Endothelial cell of umbilical vein (primary cell): ENCODE data around the gene PIP4K2B. TPM values are rescaled to one million over a fixed set of nuclear protein-coding genes. Genes with fewer than 3 reads are reported as not detected.

ENCODE experiments used
- BruUV-seq: library from RNA; stranded (reverse); fragments of 400-500 nt; replicated peaks from 2 replicates; lab custom pipeline; 2021; lab: Mats Ljungman, UMichigan
- CTCF ChIA-PET: fragments of 300-600, 350-600 bp; sonication (Branson Sonifier 250); formaldehyde crosslinking; loops from one replicate; lab custom pipeline; 2021; ENCODE audit warnings: antibody characterized with exemption, inconsistent platforms; lab: Charles Lee
- POLR2A ChIA-PET: fragments of 300-600, 350-600 bp; sonication (Branson Sonifier 250); formaldehyde crosslinking; loops from one replicate; lab custom pipeline; 2021; ENCODE audit warnings: antibody characterized with exemption, inconsistent platforms; lab: Charles Lee
- DNase-seq: peaks from one replicate; pipeline ENCODE4 v3.0.0-alpha.2; 2011; ENCODE audit warnings: low read depth, low spot score
- FAIRE-seq: peaks from 2 replicates; lab custom pipeline; 2011; peaks lifted over from hg19 to GRCh38; lab: Jason Lieb, UNC
- H2AFZ ChIP-seq: 2 replicates; pipeline ENCODE4 v1.6.0; 2012; ENCODE audit warnings: low read depth, low read length, control low read depth, inconsistent platforms
- H3K27ac ChIP-seq: 2 replicates; pipeline ENCODE4 v1.5.1; 2011; ENCODE audit warnings: low read depth, mild to moderate bottlenecking, control low read depth, low read length, moderate library complexity; ENCODE audit not compliant: insufficient read depth
- H3K27me3 ChIP-seq, 2 experiments: 2 replicates each; pipeline versions ENCODE4 v1.6.0 to v1.6.1; 2011; ENCODE audit warnings: low read length in 2 of 2, mixed read lengths in 1 of 2; ENCODE audit not compliant: control insufficient read depth in 2 of 2, insufficient read depth in 2 of 2
- H3K36me3 ChIP-seq, 2 experiments: 2 replicates in 1 of 2; 3 replicates in 1 of 2; pipeline ENCODE4 v1.5.1; 2011; ENCODE audit warnings: low read length in 2 of 2, mild to moderate bottlenecking in 1 of 2, moderate library complexity in 1 of 2; ENCODE audit not compliant: control insufficient read depth in 2 of 2, insufficient read depth in 2 of 2; ENCODE audit errors: extremely low read depth in 1 of 2
- H3K4me1 ChIP-seq: 3 replicates; pipeline ENCODE4 v1.5.1; 2011; ENCODE audit warnings: mild to moderate bottlenecking, low read length; ENCODE audit not compliant: control insufficient read depth, insufficient read depth; ENCODE audit errors: extremely low read depth
- H3K4me2 ChIP-seq: 2 replicates; pipeline ENCODE4 v1.6.1; 2011; ENCODE audit warnings: low read length, control low read depth, mixed read lengths; ENCODE audit not compliant: insufficient read depth
- H3K4me3 ChIP-seq, 3 experiments: fragments of 200-600 bp in 1 of 3; sonication (generic), shearing (Covaris generic) in 1 of 3; replicated peaks in 1 of 3; 2 replicates each; pipeline ENCODE4 v1.5.1; 2011 to 2016; ENCODE audit warnings: control low read depth in 3 of 3, low read length in 3 of 3, mild to moderate bottlenecking in 2 of 3, inconsistent platforms in 1 of 3, low read depth in 1 of 3, moderate library complexity in 1 of 3; ENCODE audit not compliant: insufficient read depth in 1 of 3
- H3K79me2 ChIP-seq: 2 replicates; pipeline ENCODE4 v1.6.0; 2012; ENCODE audit warnings: low read length, inconsistent platforms; ENCODE audit not compliant: control insufficient read depth, insufficient read depth
- H3K9ac ChIP-seq: replicated peaks from 2 replicates; pipeline ENCODE3; 2011; ENCODE audit warnings: low read length, control low read depth; ENCODE audit not compliant: insufficient read depth; ENCODE audit errors: extremely low read depth
- H3K9me1 ChIP-seq: replicated peaks from 3 replicates; pipeline ENCODE4 v1.6.0; 2011; ENCODE audit warnings: mild to moderate bottlenecking, low read length; ENCODE audit not compliant: control insufficient read depth, insufficient read depth; ENCODE audit errors: extremely low read depth
- H3K9me3 ChIP-seq: replicated peaks from 2 replicates; pipeline ENCODE4 v1.5.1; 2012; ENCODE audit warnings: low read length, inconsistent platforms; ENCODE audit not compliant: control insufficient read depth, insufficient read depth
- H4K20me1 ChIP-seq: replicated peaks from 2 replicates; pipeline ENCODE3; 2011; ENCODE audit warnings: mild to moderate bottlenecking, low read length; ENCODE audit not compliant: control insufficient read depth, insufficient read depth; ENCODE audit errors: extremely low read depth
- CTCF ChIP-seq, 2 donors: IDR thresholded peaks; 1 replicate in 1 of 2; 2 replicates in 1 of 2; pipeline ENCODE4 v1.5.1; 2011; ENCODE audit warnings: low read length in 2 of 2, mild to moderate bottlenecking in 2 of 2, moderate library complexity in 2 of 2, control low read depth in 1 of 2, inconsistent platforms in 1 of 2, low read depth in 1 of 2; ENCODE audit not compliant: insufficient read depth in 1 of 2; ENCODE audit errors: extremely low read depth in 1 of 2
- POLR2A ChIP-seq: IDR thresholded peaks from 2 replicates; pipeline ENCODE4 v1.6.1; 2012; ENCODE audit warnings: low read depth, mild to moderate bottlenecking, control low read depth, low read length
- POLR2AphosphoS5 ChIP-seq: IDR thresholded peaks from 2 replicates; pipeline ENCODE4 v1.6.1; 2012; ENCODE audit warnings: low read depth, mild to moderate bottlenecking, control low read depth, low read length, moderate library complexity; ENCODE audit not compliant: insufficient read depth
- dilution Hi-C: fragments of 300-500 bp; cut with MboI; formaldehyde crosslinking; loops from one replicate; pipeline ENCODE4 v1.15.0; 2019; ENCODE audit warnings: low sequenced_read_pairs; ENCODE audit not compliant: extremely low pct_ligation_motif_present
- intact Hi-C: fragments of 100-400 bp; cut with micrococcal nuclease; formaldehyde crosslinking; loops from one replicate; pipeline ENCODE4 v1.10.0; 2022
- polyA plus RNA-seq, 4 experiments: library from polyadenylated mRNA; depleted of rRNA in 3 of 4; stranded (reverse) in 3 of 4; unstranded in 1 of 4; fragments of >200 nt; gene quantifications; 2 replicates each; pipeline versions ENCODE4 v1.2.1 to v1.2.3, GENCODE V29; 2011 to 2012; ENCODE audit warnings: missing spikeins in 1 of 4
- total RNA-seq: library from RNA; stranded (reverse); gene quantifications from 2 replicates; pipeline ENCODE4 v1.2.3, GENCODE V29; 2021

PIP4K2B gene
- total and polyA plus RNA-seq, 2 donors (not counting 3 experiments of a cell fraction or from before 2014, with no cell fraction given): 23.1 to 48.8 TPM

- Histone ChIP-seq H3K27me3 (no peaks in the 10 kb centered on the region), H3K36me3 (peaks cover 0 to 23% of the 10 kb centered on the region in 2 experiments), H3K4me3 (no peak overlapping the region), H3K9me1 (no peaks in the 10 kb centered on the region), H2AFZ (no peak overlapping the region), H3K4me1 (peaks cover 26% of the 10 kb centered on the region), H3K9ac (peak overlapping the region; percentile 10), H3K27ac (peak overlapping the region; percentile 60), H3K9me3 (no peaks in the 10 kb centered on the region), H3K4me2 (no peak overlapping the region), H3K79me2 (peaks cover 81% of the 10 kb centered on the region), H4K20me1 (peaks cover 2% of the 10 kb centered on the region)
- dilution Hi-C loops: no loop called here
- intact Hi-C loops: no loop called here
- ChIA-PET POLR2A (interaction anchor here (0.7 kb wide), 1 partner anchor 1500 kb away, joined by 4 read pairs; no protein-coding TSS in a partner anchor), CTCF (interaction anchor here (1.0 kb wide), 1 partner anchor 185 kb away, joined by 3 read pairs; no protein-coding TSS in a partner anchor)
- FAIRE-seq (no peak), DNase-seq (peak; percentile 77)
- BruUV-seq: no TSS peak
- TF ChIP-seq POLR2A (peak; percentile 63), POLR2AphosphoS5 (peak; percentile 19), CTCF (IDR thresholded peaks at IDR 0.05; ENCODE audit: extremely low read depth in 1 of 2, insufficient read depth in 1 of 2, low read depth in 1 of 2, low read length in 2 of 2) (no peak)
Observed at GRCh38 chr17:38742411-38743308, 56.7 kb downstream of the PIP4K2B start.
